Caco-2 (cell line): ENCODE measurements around the gene ST3GAL5. TPM values are rescaled to one million over a fixed set of nuclear protein-coding genes. Genes with fewer than 3 reads are reported as not detected.

Experiments used
- BruUV-seq: library from RNA; stranded (reverse); fragments of 400-500 nt; replicated peaks from 2 replicates; lab custom pipeline; 2021; lab: Mats Ljungman, UMichigan
- CTCF ChIA-PET: fragments of 300-600 bp; sonication (Branson Sonifier 250); formaldehyde crosslinking; loops from one replicate; lab custom pipeline; 2022; ENCODE audit warnings: antibody characterized with exemption; lab: Charles Lee
- POLR2A ChIA-PET: fragments of 300-600 bp; sonication (Branson Sonifier 250); formaldehyde crosslinking; loops from one replicate; lab custom pipeline; 2022; ENCODE audit warnings: antibody characterized with exemption; lab: Charles Lee
- DNase-seq, 2 experiments: peaks; one replicate each; pipeline versions ENCODE4 v3.0.0 to v3.0.0-alpha.2; 2020 to 2022
- H3K27me3 ChIP-seq: replicated peaks from 2 replicates; pipeline ENCODE4 v1.6.0; 2011; ENCODE audit warnings: low read length; ENCODE audit not compliant: control insufficient read depth, insufficient read depth
- H3K36me3 ChIP-seq: 2 replicates; pipeline ENCODE4 v1.5.1; 2011; ENCODE audit warnings: low read length; ENCODE audit not compliant: control insufficient read depth, insufficient read depth
- H3K4me1 ChIP-seq: fragments of 250-450 bp; sonication (Bioruptor Pico); 2 replicates; pipeline ENCODE4 v1.5.1; 2020; ENCODE audit warnings: mild to moderate bottlenecking
- H3K4me3 ChIP-seq: 2 replicates; pipeline ENCODE4 v1.5.1; 2011; ENCODE audit warnings: low read depth, mild to moderate bottlenecking, control low read depth, low read length
- H3K9me3 ChIP-seq: fragments of 250-450 bp; sonication (Bioruptor Pico); 2 replicates; pipeline ENCODE4 v1.5.1; 2020; ENCODE audit warnings: mild to moderate bottlenecking, moderate library complexity
- H3K27ac Mint-ChIP-seq: one replicate; pipeline ENCODE4 v1.8.0; 2022; ENCODE audit warnings: mixed read lengths; ENCODE audit not compliant: unreplicated experiment
- H3K27me3 Mint-ChIP-seq: one replicate; pipeline ENCODE4 v1.8.0; 2022; ENCODE audit warnings: mixed read lengths; ENCODE audit not compliant: insufficient read depth, unreplicated experiment
- H3K36me3 Mint-ChIP-seq: one replicate; pipeline ENCODE4 v1.8.0; 2022; ENCODE audit warnings: mild to moderate bottlenecking, mixed read lengths; ENCODE audit not compliant: insufficient read depth, unreplicated experiment
- H3K4me1 Mint-ChIP-seq: one replicate; pipeline ENCODE4 v1.8.0; 2022; ENCODE audit warnings: low read depth, mixed read lengths; ENCODE audit not compliant: unreplicated experiment
- H3K4me3 Mint-ChIP-seq: one replicate; pipeline ENCODE4 v1.8.0; 2022; ENCODE audit warnings: mild to moderate bottlenecking, moderate library complexity, mixed read lengths; ENCODE audit not compliant: unreplicated experiment
- H3K9me3 Mint-ChIP-seq: one replicate; pipeline ENCODE4 v1.8.0; 2022; ENCODE audit warnings: mixed read lengths; ENCODE audit not compliant: unreplicated experiment
- CTCF ChIP-seq, 2 experiments: fragments of 200-600 bp in 1 of 2; IDR thresholded peaks; 1 replicate in 1 of 2; 2 replicates in 1 of 2; pipeline versions ENCODE4 v1.5.1 to v1.8.0; 2011 to 2022; ENCODE audit warnings: antibody characterized with exemption in 1 of 2, control low read depth in 1 of 2, inconsistent platforms in 1 of 2, low read depth in 1 of 2, low read length in 1 of 2, mild to moderate bottlenecking in 1 of 2, moderate library complexity in 1 of 2; ENCODE audit not compliant: insufficient read depth in 1 of 2, severe bottlenecking in 1 of 2, unreplicated experiment in 1 of 2
- intact Hi-C: fragments of 100-400 bp; cut with micrococcal nuclease; formaldehyde crosslinking; loops from one replicate; pipeline ENCODE4 v1.10.0; 2022; ENCODE audit not compliant: unreplicated experiment
- total RNA-seq: library from RNA; stranded (reverse); gene quantifications from 2 replicates; pipeline ENCODE4 v1.2.3, GENCODE V29; 2022

The ST3GAL5 gene
- total RNA-seq, 1 experiment from 2014 or later, result 3.4 TPM

- H3K36me3 Mint-ChIP-seq, result no peaks in the 10 kb centered on the region
- H3K27ac Mint-ChIP-seq, result no peak overlapping the region
- Histone ChIP-seq H3K4me3 (no peak overlapping the region), H3K4me1 (peaks cover 2% of the 10 kb centered on the region; the same call in 1 of the 2 replicates), H3K36me3 (no peaks in the 10 kb centered on the region), H3K9me3 (no peaks in the 10 kb centered on the region), H3K27me3 (no peaks in the 10 kb centered on the region)
- intact Hi-C loops, result no loop called here
- H3K9me3 Mint-ChIP-seq, result no peaks in the 10 kb centered on the region
- ChIA-PET POLR2A (no interaction called here), CTCF (no interaction called here)
- no peak for DNase-seq
- no TSS peak for BruUV-seq
- no peak for TF ChIP-seq CTCF (IDR thresholded peaks at IDR 0.05; ENCODE audit: insufficient read depth in 1 of 2, low read depth in 1 of 2, low read length in 1 of 2, severe bottlenecking in 1 of 2, unreplicated experiment in 1 of 2)
- H3K4me3 Mint-ChIP-seq, result no peak overlapping the region
- no peaks in the 10 kb centered on the region for H3K27me3 Mint-ChIP-seq
- H3K4me1 Mint-ChIP-seq, result peaks cover 13% of the 10 kb centered on the region
Measured at GRCh38 chr2:85915606-85916303, 27.0 kb upstream of the ST3GAL5 start.

- no peaks in the 10 kb centered on the region for H3K9me3 Mint-ChIP-seq
- BruUV-seq, result no TSS peak
- Histone ChIP-seq H3K4me3 (no peak overlapping the region), H3K9me3 (no peaks in the 10 kb centered on the region), H3K36me3 (no peaks in the 10 kb centered on the region), H3K4me1 (no peaks in the 10 kb centered on the region), H3K27me3 (no peaks in the 10 kb centered on the region)
- no peak for DNase-seq
- H3K4me1 Mint-ChIP-seq, result peaks cover 11% of the 10 kb centered on the region
- H3K4me3 Mint-ChIP-seq, result no peak overlapping the region
- ChIA-PET CTCF (no interaction called here), POLR2A (no interaction called here)
- TF ChIP-seq CTCF (IDR thresholded peaks at IDR 0.05; ENCODE audit: insufficient read depth in 1 of 2, low read depth in 1 of 2, low read length in 1 of 2, severe bottlenecking in 1 of 2, unreplicated experiment in 1 of 2), result no peak
- intact Hi-C loops, result no loop called here
- no peak overlapping the region for H3K27ac Mint-ChIP-seq
- H3K27me3 Mint-ChIP-seq, result no peaks in the 10 kb centered on the region
- H3K36me3 Mint-ChIP-seq, result no peaks in the 10 kb centered on the region
Measured at GRCh38 chr2:85914922-85915321, 26.1 kb upstream of the ST3GAL5 start.

- no peaks in the 10 kb centered on the region for H3K36me3 ChIP-seq
- intact Hi-C loops, result no loop called here
- no peak overlapping the region for H3K4me3 Mint-ChIP-seq
- no peak for DNase-seq
- ChIA-PET POLR2A (no interaction called here), CTCF (no interaction called here)
- no peaks in the 10 kb centered on the region for H3K4me1 ChIP-seq
- no peaks in the 10 kb centered on the region for H3K9me3 Mint-ChIP-seq
- H3K27me3 ChIP-seq, result no peaks in the 10 kb centered on the region
- H3K4me1 Mint-ChIP-seq, result peaks cover 8% of the 10 kb centered on the region
- no peak overlapping the region for H3K4me3 ChIP-seq
- H3K9me3 ChIP-seq, result no peaks in the 10 kb centered on the region
- no TSS peak for BruUV-seq
- H3K27ac Mint-ChIP-seq, result no peak overlapping the region
- no peaks in the 10 kb centered on the region for H3K36me3 Mint-ChIP-seq
- TF ChIP-seq CTCF (IDR thresholded peaks at IDR 0.05; ENCODE audit: insufficient read depth in 1 of 2, low read depth in 1 of 2, low read length in 1 of 2, severe bottlenecking in 1 of 2, unreplicated experiment in 1 of 2), result no peak
- H3K27me3 Mint-ChIP-seq, result no peaks in the 10 kb centered on the region
Measured at GRCh38 chr2:85913884-85914881, 25.4 kb upstream of the ST3GAL5 start.
